ENCODE data around the gene PRCC. TPM values are rescaled to one million over a fixed set of nuclear protein-coding genes. Genes with fewer than 3 reads are reported as not detected.

Gene PRCC
- total and polyA plus RNA-seq, 2 of the 4 experiments (the other 2 are of a cell fraction), result 10.6 to 59.6 TPM

- ATAC-seq (ENCODE audit: low read depth) (no peak), DNase-seq (no peak)
- Histone ChIP-seq H3K9me1 (ENCODE audit: insufficient read depth, low read length) (peaks cover 6% of the 10 kb centered on the region; the same call in 1 of the 2 replicates), H3K9me3 (ENCODE audit: control insufficient read depth, insufficient read depth, low read length) (no peaks in the 10 kb centered on the region), H2BK5ac (ENCODE audit: low read depth, low read length, poor library complexity, severe bottlenecking) (no peak overlapping the region), H2BK20ac (ENCODE audit: low read depth, low read length) (no peak overlapping the region), H2AK9ac (replicated peaks; ENCODE audit: low read depth, low read length, poor library complexity) (peak overlapping the region; percentile 40), H3K4me2 (ENCODE audit: low read depth, low read length) (no peak overlapping the region), H3K79me1 (ENCODE audit: low read depth in 1 of 2, low read length in 2 of 2) (no peaks in the 10 kb centered on the region), H3K4ac (ENCODE audit: low read depth, low read length) (no peak overlapping the region), H3K4me3 (ENCODE audit: insufficient read depth, low read depth, low read length) (no peak overlapping the region), H3K14ac (replicated peaks; ENCODE audit: low read depth, low read length) (no peak overlapping the region), H3K36me3 (ENCODE audit: control insufficient read depth, insufficient read depth, low read length) (no peaks in the 10 kb centered on the region), H4K8ac (ENCODE audit: low read depth in 2 of 2, low read length in 2 of 2) (no peak overlapping the region), H3K18ac (ENCODE audit: low read depth, low read length) (no peak overlapping the region), H4K91ac (ENCODE audit: insufficient read depth, low read depth, low read length) (no peak overlapping the region), H2AFZ (replicated peaks; ENCODE audit: low read length, poor library complexity) (peak overlapping the region; percentile 63), H3K4me1 (ENCODE audit: control insufficient read depth, insufficient read depth, low read length) (peaks cover 14% of the 10 kb centered on the region), H2BK120ac (ENCODE audit: low read depth, low read length) (no peak overlapping the region), H3K27me3 (ENCODE audit: control insufficient read depth, insufficient read depth, low read length) (peaks cover 43% of the 10 kb centered on the region; the same call in 1 of the 2 replicates), H2BK15ac (ENCODE audit: low read depth, low read length) (no peak overlapping the region), H3K27ac (ENCODE audit: insufficient read depth, low read length) (no peak overlapping the region), H4K20me1 (ENCODE audit: insufficient read depth, low read length) (peaks cover 8% of the 10 kb centered on the region; the same call in 1 of the 2 replicates), H4K5ac (ENCODE audit: low read depth, low read length) (no peak overlapping the region), H3K9ac (ENCODE audit: low read depth, low read length) (no peak overlapping the region), H2AK5ac (ENCODE audit: low read depth, low read length) (no peak overlapping the region), H3K56ac (ENCODE audit: extremely low read depth, insufficient read depth, low read length) (no peak overlapping the region), H3K23ac (ENCODE audit: low read depth, low read length) (no peak overlapping the region)
- CTCF ChIA-PET, result no interaction called here
- in situ Hi-C loops (cut with MboI; ENCODE audit: low sequenced_read_pairs) (no loop called here), dilution Hi-C loops (cut with HindIII; ENCODE audit: low sequenced_read_pairs, unreplicated experiment) (no loop called here), intact Hi-C loops (cut with micrococcal nuclease) (no loop called here)
- 30% methylated on average over 2 of the region's 4 CpGs; no CpG with 5 or more reads in 1 of the 2 experiments for WGBS, 2 experiments (ENCODE audit: extremely low coverage in 2 of 2, insufficient read length in 1 of 2)
- POLR2A ChIA-PET (ENCODE audit: unreplicated experiment), result no interaction called here
- no TSS peak for BruUV-seq (replicated peaks)
- TF ChIP-seq SMC3 (IDR thresholded peaks at IDR 0.05; ENCODE audit: low read depth, low read length) (no peak), RAD21 (IDR thresholded peaks at IDR 0.05; ENCODE audit: low read length) (no peak), MXI1 (IDR thresholded peaks at IDR 0.05; ENCODE audit: borderline replicate concordance, low read depth, low read length) (no peak), MAFK (IDR thresholded peaks at IDR 0.05; ENCODE audit: low read depth, low read length) (no peak), CHD1 (IDR thresholded peaks at IDR 0.05; ENCODE audit: low read depth, low read length) (no peak), BHLHE40 (IDR thresholded peaks at IDR 0.05; ENCODE audit: low read depth, low read length) (no peak), FOS (IDR thresholded peaks at IDR 0.05; ENCODE audit: low read depth, low read length) (no peak), ELK1 (IDR thresholded peaks at IDR 0.05; ENCODE audit: borderline replicate concordance, low read depth, low read length) (no peak), CTCF (conservative IDR thresholded peaks at IDR 0.05; ENCODE audit: low read depth, low read length) (no peak), NFE2L2 (IDR thresholded peaks at IDR 0.05; ENCODE audit: low read depth, low read length) (no peak), POLR2A (IDR thresholded peaks at IDR 0.05; ENCODE audit: low read depth, low read length) (no peak), USF2 (IDR thresholded peaks at IDR 0.05; ENCODE audit: low read depth, low read length) (no peak), CEBPB (IDR thresholded peaks at IDR 0.05; ENCODE audit: low read depth, low read length) (no peak), RCOR1 (IDR thresholded peaks at IDR 0.05; ENCODE audit: insufficient replicate concordance, low read length) (no peak), RFX5 (IDR thresholded peaks at IDR 0.05; ENCODE audit: low read depth, low read length) (no peak), MAZ (IDR thresholded peaks at IDR 0.05; ENCODE audit: borderline replicate concordance, low read depth, low read length) (no peak)
Measured at GRCh38 chr1:156811168-156811567, 43.8 kb downstream of the PRCC start.

All from IMR-90 (cell line).